ENCODE results near the gene PLPP2. TPM values are rescaled to one million over a fixed set of nuclear protein-coding genes. Genes with fewer than 3 reads are reported as not detected.
A peak's percentile ranks its signal among the peaks of the same experiment; 100 is the strongest.

The PLPP2 gene
- total and polyA plus RNA-seq, 2 of the 13 experiments (the other 11 are each of a cell fraction or from before 2014, with no cell fraction given), result not detected

GRCh38 chr19:283395-283794, 7.8 kb downstream of the PLPP2 start (continued):
- TF ChIP-seq ZBTB25 (CRISPR knock-in tag; IDR thresholded peaks at IDR 0.05) (no peak), PATZ1 (CRISPR knock-in tag; IDR thresholded peaks at IDR 0.05) (no peak), ZNF790 (CRISPR knock-in tag; IDR thresholded peaks at IDR 0.05; ENCODE audit: borderline replicate concordance) (no peak), DNMT1 (CRISPR knock-in tag; IDR thresholded peaks at IDR 0.05) (no peak)

- CTCF ChIA-PET (ENCODE audit: low intra/inter-chr PET ratio, low total read pairs), result no interaction called here
- POLR2A ChIA-PET, result no interaction called here
These were observed 8.7 kb downstream of the PLPP2 start for GRCh38 chr19:282501-282900.

More at GRCh38 chr19:282501-282900, 8.7 kb downstream of the PLPP2 start:
- no peaks in the 10 kb centered on the region for H4K20me1 ChIP-seq (ENCODE audit: insufficient read depth, low read length)
- FAIRE-seq (no peak), ATAC-seq (no peak), DNase-seq (ENCODE audit: low spot score) (no peak)
- H3K36me3 ChIP-seq (replicated peaks in 1 of 2; ENCODE audit: control insufficient read depth in 1 of 2, insufficient read depth in 2 of 2, low read length in 2 of 2), result no peaks in the 10 kb centered on the region
- no peak overlapping the region for H3K4me2 ChIP-seq (ENCODE audit: low read depth, low read length)
- no peak for TF ChIP-seq FOXA1 (IDR thresholded peaks at IDR 0.05)
- no peak for TF ChIP-seq FOXA1 (CRISPR knock-in tag; IDR thresholded peaks at IDR 0.05)
- no peak for TF ChIP-seq GPBP1L1 (CRISPR knock-in tag; IDR thresholded peaks at IDR 0.05)
- TF ChIP-seq MAFF (IDR thresholded peaks at IDR 0.05; ENCODE audit: low read depth, low read length), result no peak
- TF ChIP-seq ZBTB26 (CRISPR knock-in tag; IDR thresholded peaks at IDR 0.05; ENCODE audit: borderline replicate concordance), result no peak
- TF ChIP-seq KMT2A (CRISPR knock-in tag; IDR thresholded peaks at IDR 0.05), result no peak
- no peak for TF ChIP-seq MATR3 (CRISPR knock-in tag; IDR thresholded peaks at IDR 0.05)
- no peak for TF ChIP-seq ZNF547 (CRISPR knock-in tag; IDR thresholded peaks at IDR 0.05)
- peak; percentile 54 for TF ChIP-seq ZNF629 (CRISPR knock-in tag; conservative IDR thresholded peaks at IDR 0.05)
- no peak for TF ChIP-seq ZNF557 (CRISPR knock-in tag; IDR thresholded peaks at IDR 0.05)
- H3K9me3 ChIP-seq (ENCODE audit: low read length), result no peaks in the 10 kb centered on the region
- H3K27ac ChIP-seq (ENCODE audit: extremely low read length, insufficient read depth, low read length), result no peak overlapping the region
- H3K9ac ChIP-seq (ENCODE audit: insufficient read depth, low read depth, low read length), result no peak overlapping the region
- H3K4me1 ChIP-seq (ENCODE audit: insufficient read depth, low read length), result no peaks in the 10 kb centered on the region
- H3K4me3 ChIP-seq (replicated peaks in 1 of 3; ENCODE audit: insufficient read depth in 1 of 3, low read depth in 2 of 3, low read length in 3 of 3), result no peak overlapping the region
- in situ Hi-C loops (cut with HindIII; ENCODE audit: extremely low pct_ligation_motif_present, low pct_unique_long_range_greater_than_20kb), result no loop called here
- no TSS peak for BruUV-seq (replicated peaks)
- no peak overlapping the region for H2AFZ ChIP-seq (ENCODE audit: low read length)
- no peaks in the 10 kb centered on the region for H3K79me2 ChIP-seq (ENCODE audit: insufficient read depth, low read length)
- intact Hi-C loops (cut with micrococcal nuclease; ENCODE audit: unreplicated experiment), result no loop called here
- H3K27me3 ChIP-seq (ENCODE audit: control insufficient read depth in 1 of 2, insufficient read depth in 2 of 2, low read length in 2 of 2), result peaks cover 4 to 23% of the 10 kb centered on the region in 2 experiments; a peak in 4 of 5 replicates
- WGBS (ENCODE audit: low lambda C conversion rate), result 40% methylated on average over 12 of the region's 13 CpGs
